OCI-LY3 (cell line): ENCODE results near the gene HOXC5.
A peak's percentile ranks its signal among the peaks of the same experiment; 100 is the strongest.

Experiments
- H2AFZ ChIP-seq: fragments of 200-600, 300-600 bp; shearing (Covaris generic); 2 replicates; pipeline ENCODE4 v1.6.0; 2014; ENCODE audit warnings: antibody characterized with exemption, low read depth, low read length
- H3K27ac ChIP-seq: fragments of 200-600, 300-600 bp; sonication (generic); 2 replicates; pipeline ENCODE4 v1.5.1; 2014; ENCODE audit warnings: mild to moderate bottlenecking, low read length, moderate library complexity, mixed read lengths
- H3K27me3 ChIP-seq: fragments of 200-600, 300-600 bp; sonication (generic); 2 replicates; pipeline ENCODE4 v1.6.1; 2014; ENCODE audit warnings: low read depth, low read length, mixed read lengths
- H3K36me3 ChIP-seq: fragments of 200-600, 300-600 bp; sonication (generic); replicated peaks from 2 replicates; pipeline ENCODE3; 2014; ENCODE audit warnings: low read depth, low read length, mixed read lengths
- H3K4me1 ChIP-seq: fragments of 300-600, 200-600 bp; sonication (generic); 2 replicates; pipeline ENCODE4 v1.6.1; 2014; ENCODE audit warnings: low read length, mixed read lengths
- H3K4me2 ChIP-seq: fragments of 200-600, 300-600 bp; sonication (generic); 2 replicates; pipeline ENCODE4 v1.6.1; 2014; ENCODE audit warnings: low read length, mixed read lengths
- H3K4me3 ChIP-seq: fragments of 300-600, 200-600 bp; sonication (generic); 2 replicates; pipeline ENCODE4 v1.5.1; 2014; ENCODE audit warnings: antibody characterized with exemption, mild to moderate bottlenecking, low read length, moderate library complexity
- H3K79me2 ChIP-seq: fragments of 300-600, 200-600 bp; shearing (Covaris generic); 2 replicates; pipeline ENCODE4 v1.6.1; 2014; ENCODE audit warnings: mild to moderate bottlenecking, low read length, mixed read lengths
- H3K9ac ChIP-seq: fragments of 300-600, 200-600 bp; shearing (Covaris generic); 2 replicates; pipeline ENCODE4 v1.6.0; 2014; ENCODE audit warnings: mild to moderate bottlenecking, low read length, moderate library complexity
- H3K9me3 ChIP-seq: fragments of 200-600, 300-600 bp; shearing (Covaris generic); 2 replicates; pipeline ENCODE4 v1.6.1; 2014; ENCODE audit warnings: low read length, mixed read lengths; ENCODE audit not compliant: insufficient read depth
- H4K20me1 ChIP-seq: fragments of 200-600, 300-600 bp; sonication (generic); 2 replicates; pipeline ENCODE4 v1.6.1; 2016; ENCODE audit warnings: low read length, mixed read lengths; ENCODE audit not compliant: insufficient read depth
- CTCF ChIP-seq: fragments of 200-600, 300-600 bp; sonication (generic); IDR thresholded peaks from 2 replicates; pipeline ENCODE4 v1.5.1; 2014; ENCODE audit warnings: antibody characterized with exemption, low read length, low read depth
- EZH2phosphoT487 ChIP-seq: fragments of 200-600 bp; shearing (Covaris generic); IDR thresholded peaks from 2 replicates; pipeline ENCODE4 v1.6.1; 2018; ENCODE audit warnings: antibody characterized with exemption, mixed run types, low read depth

HOXC5 gene

GRCh38 chr12:53991077-53991460, 41.8 kb upstream of the HOXC5 start:
- no peak for TF ChIP-seq EZH2phosphoT487
- TF ChIP-seq CTCF, result no peak
- H3K4me1 ChIP-seq, result peaks cover 67% of the 10 kb centered on the region
- no peaks in the 10 kb centered on the region for H3K79me2 ChIP-seq
- H3K27me3 ChIP-seq, result 0 out of 2 replicates have a peak, but pooled peaks cover 8% of the 10 kb centered on the region
- no peaks in the 10 kb centered on the region for H3K36me3 ChIP-seq
- H3K4me3 ChIP-seq, result peak overlapping the region; percentile 77
- H3K4me2 ChIP-seq, result peak overlapping the region; percentile 99
- no peaks in the 10 kb centered on the region for H3K9me3 ChIP-seq
- no peak overlapping the region for H2AFZ ChIP-seq
- no peak overlapping the region for H3K27ac ChIP-seq
- H3K9ac ChIP-seq, result peak overlapping the region; percentile 9; the same call in 1 of the 2 replicates
- H4K20me1 ChIP-seq, result no peaks in the 10 kb centered on the region

GRCh38 chr12:53992377-53992889, 40.4 kb upstream of the HOXC5 start:
- TF ChIP-seq CTCF (no peak), EZH2phosphoT487 (no peak)
- Histone ChIP-seq H3K9ac (peak overlapping the region; percentile 27; the same call in 1 of the 2 replicates), H4K20me1 (no peaks in the 10 kb centered on the region), H3K27me3 (0 out of 2 replicates have a peak, but pooled peaks cover 8% of the 10 kb centered on the region), H2AFZ (no peak overlapping the region), H3K4me2 (peak overlapping the region; percentile 99), H3K27ac (peak overlapping the region; percentile 18; the same call in 1 of the 2 replicates), H3K4me1 (peaks cover 70% of the 10 kb centered on the region), H3K9me3 (no peaks in the 10 kb centered on the region), H3K4me3 (peak overlapping the region; percentile 1; the same call in 1 of the 2 replicates), H3K36me3 (no peaks in the 10 kb centered on the region), H3K79me2 (no peaks in the 10 kb centered on the region)

GRCh38 chr12:53993162-53994008, 39.5 kb upstream of the HOXC5 start:
- Histone ChIP-seq H3K4me2 (peak overlapping the region; percentile 99; the same call in 1 of the 2 replicates), H3K79me2 (no peaks in the 10 kb centered on the region), H3K9me3 (no peaks in the 10 kb centered on the region), H2AFZ (no peak overlapping the region), H3K27me3 (0 out of 2 replicates have a peak, but pooled peaks cover 8% of the 10 kb centered on the region), H3K27ac (no peak overlapping the region), H3K36me3 (no peaks in the 10 kb centered on the region), H3K4me1 (peaks cover 60% of the 10 kb centered on the region), H3K9ac (no peak overlapping the region), H3K4me3 (no peak overlapping the region), H4K20me1 (no peaks in the 10 kb centered on the region)
- TF ChIP-seq CTCF (no peak), EZH2phosphoT487 (no peak)

GRCh38 chr12:53994009-53994263, 38.9 kb upstream of the HOXC5 start:
- Histone ChIP-seq H3K27ac (no peak overlapping the region), H3K4me3 (no peak overlapping the region), H3K27me3 (0 out of 2 replicates have a peak, but pooled peaks cover 8% of the 10 kb centered on the region), H3K36me3 (no peaks in the 10 kb centered on the region), H3K4me1 (peaks cover 55% of the 10 kb centered on the region), H4K20me1 (no peaks in the 10 kb centered on the region), H3K4me2 (no peak overlapping the region), H3K79me2 (no peaks in the 10 kb centered on the region), H3K9ac (no peak overlapping the region), H2AFZ (no peak overlapping the region), H3K9me3 (no peaks in the 10 kb centered on the region)
- TF ChIP-seq EZH2phosphoT487 (no peak), CTCF (no peak)
